ENCODE results near the gene SH2D3C. TPM values are rescaled to one million over a fixed set of nuclear protein-coding genes. Genes with fewer than 3 reads are reported as not detected.
"Not testable (repeated sequence)": the region's sequence is repeated elsewhere in the genome, so short reads cannot be mapped to it uniquely, and the experiment has no call there.

The SH2D3C gene
- total RNA-seq, 1 donor from 2014 or later: 85.3 TPM

DNA sequence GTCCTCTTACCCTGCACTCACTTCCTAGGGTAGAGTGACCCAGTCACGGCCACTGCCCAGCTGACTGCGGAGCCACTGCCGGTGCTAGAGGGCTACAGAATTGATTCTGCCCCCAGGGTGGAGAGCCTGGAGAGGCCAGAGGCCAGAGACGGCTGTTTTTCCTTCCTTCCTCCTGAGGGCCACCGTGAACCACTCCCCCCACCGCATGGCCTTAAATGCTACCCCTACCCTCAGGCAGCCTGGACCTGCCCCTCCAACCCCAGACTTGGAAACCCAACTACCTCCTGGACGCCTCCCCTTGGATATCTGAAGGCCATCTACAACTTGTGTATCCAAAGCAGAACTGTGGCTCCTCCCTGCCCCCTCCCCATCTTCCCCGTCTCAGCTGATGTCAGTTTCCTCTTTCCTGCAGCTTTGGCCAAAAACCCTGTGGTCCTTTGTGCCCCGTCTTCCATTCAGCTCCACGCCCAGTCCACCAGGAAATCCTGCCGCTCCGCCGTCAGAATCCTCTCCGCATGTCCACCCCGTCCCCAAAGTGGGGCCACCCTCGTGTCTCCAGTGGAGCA is 16.3 kb downstream of the SH2D3C start:
- Histone ChIP-seq H3K27me3 (no peaks in the 10 kb centered on the region), H3K27ac (peak overlapping the region; percentile 84), H3K36me3 (no peaks in the 10 kb centered on the region), H3K4me3 (peak overlapping the region; percentile 25), H3K9me3 (no peaks in the 10 kb centered on the region), H3K4me1 (peaks cover 10% of the 10 kb centered on the region)
- peak; percentile 73 for DNase-seq
- TF ChIP-seq, protein P1, sequence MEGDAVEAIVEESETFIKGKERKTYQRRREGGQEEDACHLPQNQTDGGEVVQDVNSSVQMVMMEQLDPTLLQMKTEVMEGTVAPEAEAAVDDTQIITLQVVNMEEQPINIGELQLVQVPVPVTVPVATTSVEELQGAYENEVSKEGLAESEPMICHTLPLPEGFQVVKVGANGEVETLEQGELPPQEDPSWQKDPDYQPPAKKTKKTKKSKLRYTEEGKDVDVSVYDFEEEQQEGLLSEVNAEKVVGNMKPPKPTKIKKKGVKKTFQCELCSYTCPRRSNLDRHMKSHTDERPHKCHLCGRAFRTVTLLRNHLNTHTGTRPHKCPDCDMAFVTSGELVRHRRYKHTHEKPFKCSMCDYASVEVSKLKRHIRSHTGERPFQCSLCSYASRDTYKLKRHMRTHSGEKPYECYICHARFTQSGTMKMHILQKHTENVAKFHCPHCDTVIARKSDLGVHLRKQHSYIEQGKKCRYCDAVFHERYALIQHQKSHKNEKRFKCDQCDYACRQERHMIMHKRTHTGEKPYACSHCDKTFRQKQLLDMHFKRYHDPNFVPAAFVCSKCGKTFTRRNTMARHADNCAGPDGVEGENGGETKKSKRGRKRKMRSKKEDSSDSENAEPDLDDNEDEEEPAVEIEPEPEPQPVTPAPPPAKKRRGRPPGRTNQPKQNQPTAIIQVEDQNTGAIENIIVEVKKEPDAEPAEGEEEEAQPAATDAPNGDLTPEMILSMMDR (IDR thresholded peaks at IDR 0.05): no peak
- intact Hi-C loops (cut with DNase I): no loop called here
- peak; percentile 69 for ATAC-seq

DNA sequence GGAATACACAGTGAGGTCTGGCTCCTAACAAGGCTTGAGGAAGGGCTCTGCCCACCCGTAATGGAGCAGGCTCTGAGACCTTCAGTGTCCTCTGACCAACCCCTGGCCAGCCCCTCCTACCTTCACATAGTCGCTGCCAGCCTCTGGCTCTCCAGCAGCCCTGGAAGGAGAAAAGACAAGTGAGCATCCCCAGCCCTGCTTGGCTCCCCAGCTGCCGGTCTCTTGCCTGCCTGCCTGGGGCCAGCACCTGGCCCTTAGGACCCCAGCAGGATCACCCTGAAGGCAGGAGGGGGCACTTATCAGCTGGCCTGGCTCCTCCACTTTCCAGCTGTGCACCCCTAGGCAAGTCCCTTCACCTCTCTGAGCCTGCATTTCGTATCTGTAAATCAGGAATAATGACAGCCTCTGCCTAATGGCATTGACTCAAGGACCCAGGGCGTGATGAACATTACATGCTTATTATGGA is 16.9 kb downstream of the SH2D3C start:
- Histone ChIP-seq H3K9me3 (no peaks in the 10 kb centered on the region), H3K27ac (peak overlapping the region; percentile 84), H3K36me3 (no peaks in the 10 kb centered on the region), H3K4me3 (peak overlapping the region; percentile 25), H3K4me1 (peaks cover 4% of the 10 kb centered on the region), H3K27me3 (no peaks in the 10 kb centered on the region)
- DNase-seq: no peak
- ATAC-seq: no peak
- TF ChIP-seq, protein P1 (IDR thresholded peaks at IDR 0.05): no peak
- intact Hi-C loops (cut with DNase I): no loop called here

DNA sequence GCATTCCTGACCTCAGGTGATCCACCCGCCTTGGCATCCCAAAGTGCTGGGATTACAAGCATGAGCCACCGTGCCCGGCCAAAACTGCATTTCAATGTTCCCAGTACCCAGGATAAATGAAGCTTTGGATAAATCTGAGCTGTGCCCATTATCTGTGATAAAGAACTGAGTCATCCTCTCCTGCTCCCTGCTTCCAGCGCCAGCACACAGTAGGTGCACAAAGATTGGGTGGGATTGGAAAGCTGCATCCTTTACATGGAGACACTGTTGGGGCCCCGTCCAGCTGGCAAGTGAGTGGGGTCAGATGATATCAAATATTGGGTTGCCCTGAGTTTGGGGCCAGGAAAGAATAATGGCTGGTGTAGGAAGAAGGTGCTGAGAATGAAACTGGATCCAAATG is 17.4 kb downstream of the SH2D3C start:
- Histone ChIP-seq H3K27ac (peak overlapping the region; percentile 84), H3K4me1 (peaks cover 4% of the 10 kb centered on the region)
- intact Hi-C loops (cut with DNase I): no loop called here

DNA sequence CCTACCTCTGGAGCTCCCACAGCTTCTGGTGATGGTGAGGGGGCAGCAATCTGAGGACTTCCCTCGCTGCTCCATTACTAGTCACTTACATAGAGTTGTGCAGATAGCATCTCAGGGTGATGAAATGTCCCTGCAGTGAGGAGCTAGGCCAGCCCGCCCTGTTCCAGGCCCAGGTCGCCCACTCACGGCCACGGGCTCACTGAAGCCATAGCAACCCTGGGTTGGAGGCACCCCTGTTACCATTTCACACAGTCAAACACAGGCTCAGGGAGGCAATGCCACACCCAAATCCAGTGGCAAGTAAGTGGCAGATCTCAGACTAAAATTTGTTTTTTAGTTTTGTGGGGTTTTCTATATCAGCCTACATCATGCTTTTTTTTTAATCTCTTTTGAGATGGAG is 19.6 kb downstream of the SH2D3C start:
- Histone ChIP-seq H3K4me1 (peaks cover 8% of the 10 kb centered on the region), H3K9me3 (no peaks in the 10 kb centered on the region), H3K27ac (peak overlapping the region; percentile 84), H3K27me3 (peaks cover 11% of the 10 kb centered on the region), H3K36me3 (no peaks in the 10 kb centered on the region), H3K4me3 (peak overlapping the region; percentile 25)
- intact Hi-C loops (cut with DNase I): no loop called here
- ATAC-seq (peak; percentile 38), DNase-seq (no peak)
- TF ChIP-seq, protein P1 (IDR thresholded peaks at IDR 0.05): no peak

More for the DNA sequence above, 17.4 kb downstream of the SH2D3C start:
- Histone ChIP-seq H3K36me3 (no peaks in the 10 kb centered on the region), H3K4me3 (peak overlapping the region; percentile 25), H3K27me3 (no peaks in the 10 kb centered on the region), H3K9me3 (no peaks in the 10 kb centered on the region)
- DNase-seq (no peak), ATAC-seq (no peak)
- TF ChIP-seq, protein P1 (IDR thresholded peaks at IDR 0.05): no peak

DNA sequence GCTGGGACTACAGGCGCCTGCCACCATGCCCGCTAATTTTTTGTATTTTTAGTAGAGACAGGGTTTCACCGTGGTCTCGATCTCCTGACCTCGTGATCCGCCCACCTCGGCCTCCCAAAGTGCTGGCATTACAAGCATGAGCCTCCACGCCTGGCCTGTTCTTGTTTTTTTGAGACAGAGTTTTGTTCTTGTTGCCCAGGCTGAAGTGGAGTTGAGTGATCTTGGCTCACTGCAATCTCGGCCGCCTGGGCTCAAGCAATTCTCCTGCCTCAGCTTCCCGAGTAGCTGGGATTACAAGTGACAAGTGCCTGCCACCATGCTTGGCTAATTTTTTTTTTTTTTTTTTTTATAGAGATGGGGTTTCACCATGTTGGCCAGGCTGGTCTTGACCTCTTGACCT is 21.7 kb downstream of the SH2D3C start:
- Histone ChIP-seq H3K4me3 (peak overlapping the region; percentile 31), H3K27ac (peak overlapping the region; percentile 12), H3K27me3 (peaks cover 13% of the 10 kb centered on the region)
- DNase-seq; H3K36me3 ChIP-seq; H3K4me1 ChIP-seq; H3K9me3 ChIP-seq; ATAC-seq; intact Hi-C loops (cut with DNase I): not testable (repeated sequence)

DNA sequence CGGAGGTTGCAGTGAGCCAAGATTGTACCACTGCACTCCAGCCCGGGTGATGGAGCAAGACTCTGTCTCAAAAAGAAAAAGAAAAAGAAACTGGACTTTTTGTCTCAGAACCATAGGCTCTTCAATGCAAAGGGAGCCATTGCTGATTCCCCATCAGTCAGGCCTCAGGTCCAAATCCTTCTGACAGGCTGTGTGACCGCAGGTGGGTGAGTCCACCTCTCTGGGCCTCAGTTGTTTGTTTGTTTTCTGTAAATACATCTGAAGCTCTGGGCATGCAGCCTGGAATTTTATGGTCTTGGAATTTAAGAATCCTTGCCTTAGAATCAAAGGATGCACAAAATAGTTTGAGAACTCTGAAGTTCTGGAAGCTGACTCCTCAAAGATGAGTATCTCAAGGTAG is 22.2 kb downstream of the SH2D3C start:
- ATAC-seq (no peak), DNase-seq (no peak)
- intact Hi-C loops (cut with DNase I): no loop called here
- Histone ChIP-seq H3K27ac (peak overlapping the region; percentile 12), H3K4me1 (peaks cover 4% of the 10 kb centered on the region), H3K36me3 (no peaks in the 10 kb centered on the region), H3K27me3 (peaks cover 13% of the 10 kb centered on the region), H3K9me3 (no peaks in the 10 kb centered on the region), H3K4me3 (peak overlapping the region; percentile 31)
- TF ChIP-seq, protein P1 (IDR thresholded peaks at IDR 0.05): no peak
